GM19455 (cell line): ENCODE data around the gene PCDH1.

ENCODE experiments used
- ATAC-seq: cut with Tn5 transposase; IDR thresholded peaks from one replicate; pipeline ENCODE4 v1.9.1; 2021; ENCODE audit not compliant: unreplicated experiment

Gene PCDH1

DNA sequence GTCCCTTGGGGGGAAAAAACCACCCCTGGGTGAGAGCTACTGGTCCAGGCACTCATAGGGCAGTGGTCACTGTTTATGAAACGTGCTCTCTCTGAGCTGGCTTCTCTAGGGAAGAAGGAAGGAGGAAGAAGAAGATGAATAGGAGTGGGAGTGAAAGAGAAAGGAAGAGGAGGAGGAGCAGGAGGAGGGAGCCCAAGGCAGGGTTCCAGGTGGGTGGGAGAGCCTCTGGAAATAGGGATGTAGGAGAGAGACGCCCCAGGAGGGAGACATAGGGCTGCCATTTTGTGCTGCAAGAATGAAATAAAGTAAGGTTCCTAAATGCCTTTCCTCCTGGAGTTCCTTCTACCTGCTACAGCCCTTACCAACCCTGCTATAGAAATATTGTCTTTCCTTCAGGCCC lies 65.7 kb downstream of the PCDH1 start:
- ATAC-seq = no peak

DNA sequence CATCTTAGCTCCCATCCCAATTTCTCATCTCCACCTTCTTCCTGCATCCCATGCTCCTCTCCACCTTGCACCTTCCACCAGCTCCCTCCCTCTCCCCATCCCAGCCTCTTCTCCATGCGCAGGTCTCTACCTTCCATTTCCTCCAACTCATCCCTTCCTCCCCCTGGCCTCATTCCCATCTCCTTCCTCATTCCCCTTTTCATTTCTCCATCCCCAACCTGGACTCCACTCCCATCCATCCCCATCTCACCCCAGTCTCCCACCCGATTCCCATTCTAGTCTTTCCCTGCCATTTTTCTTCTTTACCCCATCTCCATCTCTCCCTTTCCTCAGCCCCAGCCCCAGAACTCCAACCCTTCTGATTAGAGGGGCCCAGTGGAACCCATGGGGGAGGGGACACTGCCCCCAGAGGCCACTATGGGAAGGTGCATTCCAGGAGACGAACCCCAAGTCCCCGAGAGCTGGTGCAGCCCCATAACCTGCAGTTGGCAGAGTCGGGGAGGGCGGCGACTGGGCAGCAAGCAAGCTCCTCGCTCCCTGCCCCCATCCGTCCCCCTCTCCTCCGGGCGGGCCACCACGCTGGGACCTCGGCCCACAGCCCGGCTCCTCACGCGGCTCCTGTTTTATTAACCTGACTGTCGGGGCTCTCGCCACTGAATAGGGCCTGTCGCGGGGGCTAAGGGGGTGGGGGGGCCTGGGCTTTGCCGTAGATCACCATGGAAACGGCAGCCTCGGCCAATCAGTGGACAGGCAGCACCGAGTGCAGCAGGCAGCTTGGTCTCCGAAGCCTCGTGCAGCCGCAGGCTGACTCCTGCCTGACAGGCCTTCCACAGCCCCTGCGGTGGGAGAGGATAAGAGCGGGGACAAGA lies 66.7 kb downstream of the PCDH1 start:
- no peak for ATAC-seq

DNA sequence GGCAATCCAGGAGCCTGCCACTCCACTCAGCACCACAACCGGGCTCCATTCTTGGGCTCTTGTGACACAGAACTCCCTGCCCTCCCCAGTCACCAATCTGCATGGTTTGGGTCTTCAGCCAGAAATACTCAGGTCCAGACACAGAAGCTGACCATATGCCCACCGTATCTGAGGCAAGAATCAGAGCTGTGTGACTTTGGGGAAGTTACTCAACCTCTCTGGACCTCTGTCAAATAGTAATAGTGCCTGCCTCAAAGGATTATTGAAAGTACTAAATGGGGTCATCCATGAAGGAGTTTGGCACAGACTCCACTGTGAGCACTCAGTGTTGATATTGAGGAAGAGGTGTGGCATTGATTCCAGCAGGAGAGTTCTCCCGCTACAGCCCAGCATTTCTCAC lies 67.5 kb downstream of the PCDH1 start:
- ATAC-seq = no peak

DNA sequence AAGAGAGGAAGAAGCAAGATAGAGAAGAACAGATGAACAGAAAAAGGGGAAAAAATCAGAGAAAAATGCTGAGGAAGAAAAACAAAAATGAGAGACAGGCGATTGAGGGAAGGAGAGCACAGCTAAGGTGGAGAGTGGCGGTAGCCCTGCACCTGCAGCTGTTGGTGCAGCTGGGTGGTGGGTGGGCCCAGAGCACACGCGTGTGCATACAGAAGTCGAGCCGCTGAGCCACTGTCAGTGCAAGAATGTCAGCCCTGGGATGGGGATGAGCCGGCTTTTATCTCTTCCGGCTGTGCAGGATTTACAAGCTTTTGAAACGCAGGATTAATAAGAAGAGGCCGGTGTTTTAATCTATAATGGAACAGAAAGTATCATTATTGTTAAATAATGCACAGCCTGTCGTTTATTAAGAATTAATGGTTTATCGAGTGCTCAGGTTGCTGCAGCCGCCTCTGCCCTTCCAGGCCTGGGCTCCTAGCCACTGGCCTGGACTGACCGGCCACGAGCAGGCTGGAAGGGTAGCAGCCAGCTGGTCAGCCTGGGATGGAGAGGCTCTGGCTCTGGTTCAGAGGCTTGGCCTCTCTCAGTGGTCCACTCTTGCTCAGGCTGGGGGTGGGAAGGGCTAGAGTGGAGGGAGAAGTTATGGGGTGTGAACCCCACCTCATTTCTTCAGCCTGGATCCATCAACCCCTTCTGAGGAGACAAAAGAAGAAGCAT lies 68.7 kb downstream of the PCDH1 start:
- no peak for ATAC-seq

DNA sequence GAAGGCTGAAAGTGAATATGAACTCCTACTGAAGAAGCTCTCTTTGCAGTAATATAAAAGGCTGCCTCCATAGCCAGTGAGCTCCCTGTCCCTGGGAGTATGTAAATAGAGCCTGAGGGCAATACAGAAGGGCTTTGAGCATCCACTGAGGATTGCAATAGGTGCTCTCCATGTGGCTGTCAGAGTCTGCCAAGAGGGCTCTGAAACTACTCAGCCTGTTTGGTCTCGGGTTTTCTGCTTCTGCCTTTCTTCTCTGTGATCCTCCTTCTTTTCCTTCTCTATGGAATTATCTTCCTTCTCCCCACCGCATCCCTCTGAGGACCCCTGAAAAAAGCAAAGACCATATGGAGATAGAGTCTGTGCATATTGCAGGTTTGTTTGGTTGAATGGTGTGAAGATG lies 69.4 kb downstream of the PCDH1 start:
- ATAC-seq = no peak

DNA sequence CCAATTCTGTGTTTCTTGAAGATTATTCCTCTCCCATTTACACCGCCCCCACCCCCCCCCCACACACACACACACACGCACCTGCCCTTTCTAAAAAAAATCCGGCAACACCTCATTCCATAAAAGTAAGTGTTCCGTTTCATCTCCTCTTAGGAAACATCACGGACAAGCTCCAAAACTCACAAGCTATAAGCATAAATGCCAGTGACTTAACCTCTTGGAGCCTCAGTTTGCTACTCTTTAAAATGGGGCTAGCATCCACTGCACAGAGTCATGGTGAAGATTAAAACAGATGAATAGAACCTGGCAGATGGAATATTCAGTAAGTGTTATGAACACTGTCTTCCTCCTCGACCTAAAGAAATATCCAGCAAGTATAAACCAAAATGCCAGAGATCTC lies 70.5 kb downstream of the PCDH1 start:
- no peak for ATAC-seq

DNA sequence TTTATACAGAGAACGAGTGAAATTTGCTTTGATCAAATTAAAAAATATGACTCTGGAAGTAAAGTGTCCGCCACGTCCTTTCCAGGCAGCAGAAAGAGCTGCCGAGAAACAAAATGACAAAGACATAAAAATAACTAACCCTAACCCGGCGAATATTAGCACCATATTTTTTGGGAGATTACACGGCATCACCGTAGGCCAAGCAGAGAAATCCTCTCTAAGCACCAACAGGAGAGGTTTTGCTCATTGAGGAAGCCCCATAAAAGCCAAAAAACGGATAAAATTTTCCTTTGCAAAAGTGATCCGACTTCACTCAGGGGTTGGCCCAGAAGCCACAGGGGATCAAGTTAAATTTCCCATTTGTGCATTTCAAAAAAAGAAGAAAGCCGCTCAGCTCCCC lies 70.9 kb downstream of the PCDH1 start:
- no peak for ATAC-seq

DNA sequence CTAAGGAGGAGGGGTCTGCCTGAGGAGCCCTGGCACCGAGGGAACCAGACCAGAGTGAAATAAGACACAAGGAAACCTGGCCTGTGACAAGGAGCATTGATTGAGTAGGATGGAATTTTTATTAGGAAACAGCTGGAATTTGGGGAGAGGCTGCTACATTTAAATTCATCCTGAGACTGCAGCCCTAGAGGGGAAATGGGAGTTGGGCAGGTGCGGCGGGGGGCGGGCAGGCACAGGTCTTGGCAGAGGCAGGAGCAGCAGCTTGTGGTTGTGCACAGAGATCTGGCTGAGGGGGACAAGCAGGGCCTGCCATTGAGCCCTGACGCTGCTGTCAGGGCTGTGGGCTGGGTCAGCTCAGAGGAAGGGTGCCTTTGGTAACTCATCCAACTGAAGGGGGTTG lies 71.6 kb downstream of the PCDH1 start:
- no peak for ATAC-seq

DNA sequence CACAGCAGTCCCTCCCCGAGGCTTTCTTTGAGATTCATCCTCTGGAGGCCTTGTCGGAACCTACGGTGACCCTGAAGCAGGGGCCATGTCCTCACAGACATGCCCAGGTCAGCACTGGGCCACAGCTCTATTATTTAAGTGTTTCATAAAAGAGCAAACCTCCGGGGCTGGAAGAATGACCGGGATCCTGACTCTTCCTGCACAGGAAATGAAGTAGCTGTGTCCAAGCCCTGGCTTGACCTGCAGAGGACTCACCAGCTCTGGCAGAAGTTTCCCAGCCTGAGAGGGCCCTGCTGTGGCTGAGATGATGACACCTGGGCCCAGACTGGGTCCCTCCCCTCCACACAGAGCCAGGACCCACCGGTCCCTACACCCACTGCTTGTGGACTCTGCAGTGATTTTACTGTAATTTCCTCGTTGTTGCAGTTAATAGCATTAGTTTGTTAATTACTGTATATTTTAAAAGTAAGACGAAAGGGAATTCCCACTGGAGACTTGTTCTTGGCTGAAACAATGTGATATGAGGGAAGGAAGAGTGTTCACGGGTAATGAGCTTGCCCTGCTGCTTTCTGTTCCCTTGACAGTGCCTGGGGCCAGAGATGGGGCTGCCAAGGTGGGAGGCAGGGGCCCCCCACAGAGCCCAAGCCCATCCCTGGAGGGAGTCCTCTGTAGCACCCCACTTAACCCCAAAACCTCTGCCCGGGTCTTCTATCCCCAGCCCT lies 72.2 kb downstream of the PCDH1 start:
- ATAC-seq = no peak

DNA sequence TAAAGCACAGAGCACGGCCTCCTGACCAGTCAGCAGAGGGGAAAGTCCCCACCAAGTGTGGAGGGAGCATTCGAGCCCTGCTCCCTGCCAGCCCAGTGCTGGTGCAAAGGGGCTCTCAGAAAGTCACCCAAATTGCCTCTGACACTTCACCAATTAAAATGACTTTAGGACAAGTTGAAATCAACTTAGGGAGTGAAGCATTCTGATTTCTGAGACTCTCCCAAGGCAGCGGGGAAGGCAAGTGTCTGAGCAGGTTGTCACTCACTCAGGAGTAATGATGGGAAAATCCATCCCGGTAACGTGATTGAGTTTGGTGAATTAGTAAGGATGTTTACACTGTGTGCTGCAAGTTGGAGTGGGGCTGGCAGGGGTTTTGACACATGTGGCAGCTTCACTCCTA lies 73.7 kb downstream of the PCDH1 start:
- no peak for ATAC-seq
